GM23338 (cell line): ENCODE data around the gene HNRNPM. TPM values are rescaled to one million over a fixed set of nuclear protein-coding genes. Genes with fewer than 3 reads are reported as not detected.
"Not testable (repeated sequence)": the region's sequence is repeated elsewhere in the genome, so short reads cannot be mapped to it uniquely, and the experiment has no call there.

Source experiments
- ATAC-seq: fragments of 200-7000 bp; cut with Tn5 transposase; 3 replicates; pipeline ENCODE4 v1.9.1; 2020
- DNase-seq: peaks from one replicate; pipeline ENCODE4 v3.0.0-alpha.2; 2015; ENCODE audit warnings: low spot score
- H2AFZ ChIP-seq: fragments of 200-600 bp; sonication (generic); 2 replicates; pipeline ENCODE4 v1.8.0; 2016; ENCODE audit warnings: antibody characterized with exemption, mild to moderate bottlenecking, moderate library complexity
- H3F3A ChIP-seq: fragments of 200-600 bp; sonication (generic); replicated peaks from 2 replicates; pipeline ENCODE4 v1.8.0; 2017; ENCODE audit warnings: antibody characterized with exemption, mixed run types, low read depth
- H3K27ac ChIP-seq: fragments of 200-600 bp; sonication (generic); 2 replicates; pipeline ENCODE4 v1.6.1; 2016; ENCODE audit warnings: low read depth
- H3K27me3 ChIP-seq: fragments of 200-600 bp; sonication (generic); 2 replicates; pipeline ENCODE4 v1.8.0; 2016; ENCODE audit warnings: mild to moderate bottlenecking, mixed run types, moderate library complexity; ENCODE audit not compliant: insufficient read depth
- H3K36me3 ChIP-seq: fragments of 200-600 bp; sonication (generic); 2 replicates; pipeline ENCODE4 v1.8.0; 2016; ENCODE audit warnings: mild to moderate bottlenecking; ENCODE audit not compliant: insufficient read depth
- H3K4me1 ChIP-seq: fragments of 200-600 bp; sonication (generic); 2 replicates; pipeline ENCODE4 v1.8.0; 2016; ENCODE audit warnings: mild to moderate bottlenecking, moderate library complexity; ENCODE audit not compliant: insufficient read depth
- H3K4me2 ChIP-seq: fragments of 200-600 bp; sonication (generic); 2 replicates; pipeline ENCODE4 v1.7.1; 2017; ENCODE audit warnings: mixed run types
- H3K4me3 ChIP-seq: fragments of 200-600 bp; sonication (generic); 2 replicates; pipeline ENCODE4 v1.6.1; 2016; ENCODE audit warnings: mixed run types
- H3K79me2 ChIP-seq: fragments of 200-600 bp; sonication (generic); replicated peaks from 2 replicates; pipeline ENCODE4 v1.8.0; 2017; ENCODE audit warnings: mild to moderate bottlenecking; ENCODE audit not compliant: insufficient read depth
- H3K9me2 ChIP-seq: fragments of 200-600 bp; sonication (generic); 2 replicates; pipeline ENCODE4 v1.8.0; 2017; ENCODE audit not compliant: insufficient read depth
- H4K20me1 ChIP-seq: fragments of 200-600 bp; sonication (generic); replicated peaks from 2 replicates; pipeline ENCODE4 v1.8.0; 2017; ENCODE audit warnings: mild to moderate bottlenecking; ENCODE audit not compliant: insufficient read depth
- H3K27ac Mint-ChIP-seq: 2 replicates; pipeline ENCODE4 v1.8.0; 2020; ENCODE audit warnings: inconsistent platforms, mild to moderate bottlenecking, moderate library complexity, mixed read lengths
- H3K27me3 Mint-ChIP-seq: 3 replicates; pipeline ENCODE4 v1.8.0; 2022; ENCODE audit warnings: low read depth, mild to moderate bottlenecking, moderate library complexity, mixed read lengths, inconsistent platforms; ENCODE audit not compliant: insufficient read depth, poor library complexity
- H3K36me3 Mint-ChIP-seq: 3 replicates; pipeline ENCODE4 v1.8.0; 2021; ENCODE audit warnings: low read depth, mild to moderate bottlenecking, inconsistent platforms, moderate library complexity, mixed read lengths
- H3K4me1 Mint-ChIP-seq: 3 replicates; pipeline ENCODE4 v1.8.0; 2020; ENCODE audit warnings: mild to moderate bottlenecking, inconsistent platforms, mixed read lengths
- H3K4me3 Mint-ChIP-seq: 3 replicates; pipeline ENCODE4 v1.8.0; 2021; ENCODE audit warnings: moderate library complexity, mild to moderate bottlenecking, inconsistent platforms, mixed read lengths
- H3K9me3 Mint-ChIP-seq: 3 replicates; pipeline ENCODE4 v1.8.0; 2020; ENCODE audit warnings: moderate library complexity, mild to moderate bottlenecking, inconsistent platforms, mixed read lengths
- ETS1 ChIP-seq: IDR thresholded peaks from 2 replicates; pipeline ENCODE4 v1.6.1; 2016; ENCODE audit warnings: antibody characterized with exemption
- EZH2 ChIP-seq: fragments of 200-600 bp; sonication (generic); IDR thresholded peaks from one replicate; pipeline ENCODE4 v1.8.0; 2017; ENCODE audit warnings: antibody characterized with exemption, mild to moderate bottlenecking, low read depth; ENCODE audit not compliant: unreplicated experiment
- EZH2phosphoT487 ChIP-seq: fragments of 200-600 bp; sonication (generic); IDR thresholded peaks from one replicate; pipeline ENCODE4 v1.8.1; 2018; ENCODE audit warnings: antibody characterized with exemption; ENCODE audit not compliant: unreplicated experiment
- JUNB ChIP-seq: IDR thresholded peaks from one replicate; pipeline ENCODE4 v1.6.1; 2016; ENCODE audit warnings: antibody characterized with exemption; ENCODE audit not compliant: unreplicated experiment
- NANOG ChIP-seq: IDR thresholded peaks from 2 replicates; pipeline ENCODE4 v1.6.1; 2016; ENCODE audit warnings: antibody characterized with exemption, borderline replicate concordance
- POLR2AphosphoS5 ChIP-seq: IDR thresholded peaks from 2 replicates; pipeline ENCODE4 v1.6.1; 2016; ENCODE audit warnings: antibody characterized with exemption, low read depth
- STAT1 ChIP-seq: IDR thresholded peaks from one replicate; pipeline ENCODE4 v1.6.1; 2016; ENCODE audit warnings: antibody characterized with exemption; ENCODE audit not compliant: unreplicated experiment
- ZNF114 ChIP-seq: fragments of 250-450 bp; sonication (Bioruptor Pico); IDR thresholded peaks from 2 replicates; pipeline ENCODE4 v1.5.0; 2020; ENCODE audit warnings: mild to moderate bottlenecking, moderate library complexity
- ZNF331 ChIP-seq: fragments of 250-450 bp; sonication (Bioruptor Pico); IDR thresholded peaks from 2 replicates; pipeline ENCODE4 v1.5.0; 2020; ENCODE audit warnings: low read depth, mild to moderate bottlenecking, moderate library complexity
- polyA plus RNA-seq: library from polyadenylated mRNA; unstranded; fragments of >200 nt; fragmentation: Nextera tagmentation; extraction: Ambion mirVana; gene quantifications from 2 replicates; pipeline ENCODE4 v1.2.1, GENCODE V29; 2016
- total RNA-seq: library from RNA; depleted of rRNA; stranded (reverse); fragments of >200 nt; shearing (Covaris generic); gene quantifications from 2 replicates; pipeline ENCODE4 v1.2.3, GENCODE V29; 2014
- TF ChIP-seq, protein P1 (sequence below): IDR thresholded peaks from one replicate; pipeline ENCODE4 v1.6.1; 2018; ENCODE audit warnings: antibody characterized with exemption; ENCODE audit not compliant: unreplicated experiment
- TF ChIP-seq, protein P2 (sequence below): fragments of 250-450 bp; sonication (Bioruptor Pico); IDR thresholded peaks from 2 replicates; pipeline ENCODE4 v1.5.0; 2020; ENCODE audit warnings: mild to moderate bottlenecking, moderate library complexity

HNRNPM gene
- total and polyA plus RNA-seq, 2 experiments from 2014 or later = 291 to 389 TPM

DNA sequence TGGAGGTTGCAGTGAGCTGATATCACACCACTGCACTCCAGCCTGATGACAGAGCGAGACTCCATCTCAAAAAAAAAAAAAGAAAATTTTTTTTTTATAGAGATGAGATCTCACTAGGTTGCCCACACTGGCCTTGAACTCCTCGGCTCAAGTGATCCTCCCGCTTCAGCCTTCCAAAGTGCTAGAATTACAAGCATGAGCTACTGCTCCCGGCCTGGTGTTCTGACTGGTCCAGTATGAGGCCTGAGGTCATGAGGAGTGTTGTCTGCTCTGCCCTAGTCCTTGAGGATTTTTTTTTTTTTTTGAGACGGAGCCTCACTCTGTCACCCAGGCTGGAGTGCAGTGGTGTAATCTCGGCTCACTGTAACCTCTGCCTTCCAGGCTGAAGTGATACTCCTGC, 19.4 kb upstream of the HNRNPM start:
- not testable (repeated sequence) for H3K4me3 ChIP-seq, H3K4me3 Mint-ChIP-seq, H3K4me1 Mint-ChIP-seq, H3K36me3 ChIP-seq, H3K4me2 ChIP-seq, H3K4me1 ChIP-seq, H3K27ac Mint-ChIP-seq, H3K9me2 ChIP-seq, H3K79me2 ChIP-seq, H3K27ac ChIP-seq, ATAC-seq, H4K20me1 ChIP-seq, H3K9me3 Mint-ChIP-seq, H3F3A ChIP-seq, H3K27me3 ChIP-seq, H3K36me3 Mint-ChIP-seq, H2AFZ ChIP-seq, DNase-seq
- peaks cover 11% of the 10 kb centered on the region for H3K27me3 Mint-ChIP-seq

DNA sequence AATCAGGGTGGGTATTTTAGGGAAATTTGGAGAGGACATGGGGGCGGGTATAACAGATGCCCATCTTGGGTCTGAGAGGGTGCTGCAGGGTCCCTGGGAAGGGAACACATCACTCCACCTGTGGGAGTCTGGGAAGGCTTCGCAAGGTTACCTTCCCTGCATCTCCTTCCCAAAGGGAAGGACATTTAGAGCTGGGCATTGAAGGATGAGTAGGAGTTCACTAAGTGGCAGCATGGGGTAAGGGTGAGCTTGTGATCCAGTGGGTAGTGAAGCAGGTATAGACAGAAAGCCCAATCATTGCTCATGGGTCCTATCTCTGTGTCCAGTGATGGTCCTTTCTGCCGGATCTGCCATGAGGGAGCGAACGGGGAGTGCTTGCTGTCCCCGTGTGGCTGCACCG, 18.5 kb upstream of the HNRNPM start:
- Histone ChIP-seq H3K9me2 (no peaks in the 10 kb centered on the region), H3K4me2 (no peak overlapping the region), H3K27ac (no peak overlapping the region), H3K4me1 (no peaks in the 10 kb centered on the region), H2AFZ (no peak overlapping the region), H3K4me3 (no peak overlapping the region), H3K27me3 (no peaks in the 10 kb centered on the region), H3K36me3 (no peaks in the 10 kb centered on the region), H3F3A (no peaks in the 10 kb centered on the region), H4K20me1 (no peaks in the 10 kb centered on the region), H3K79me2 (no peaks in the 10 kb centered on the region)
- ATAC-seq (no peak), DNase-seq (no peak)
- H3K27ac Mint-ChIP-seq = no peak overlapping the region
- no peaks in the 10 kb centered on the region for H3K9me3 Mint-ChIP-seq
- TF ChIP-seq ZNF114 = no peak
- TF ChIP-seq ZNF331 (CRISPR knock-in tag) = no peak
- no peak for TF ChIP-seq EZH2phosphoT487
- no peak for TF ChIP-seq STAT1
- TF ChIP-seq, protein P1, sequence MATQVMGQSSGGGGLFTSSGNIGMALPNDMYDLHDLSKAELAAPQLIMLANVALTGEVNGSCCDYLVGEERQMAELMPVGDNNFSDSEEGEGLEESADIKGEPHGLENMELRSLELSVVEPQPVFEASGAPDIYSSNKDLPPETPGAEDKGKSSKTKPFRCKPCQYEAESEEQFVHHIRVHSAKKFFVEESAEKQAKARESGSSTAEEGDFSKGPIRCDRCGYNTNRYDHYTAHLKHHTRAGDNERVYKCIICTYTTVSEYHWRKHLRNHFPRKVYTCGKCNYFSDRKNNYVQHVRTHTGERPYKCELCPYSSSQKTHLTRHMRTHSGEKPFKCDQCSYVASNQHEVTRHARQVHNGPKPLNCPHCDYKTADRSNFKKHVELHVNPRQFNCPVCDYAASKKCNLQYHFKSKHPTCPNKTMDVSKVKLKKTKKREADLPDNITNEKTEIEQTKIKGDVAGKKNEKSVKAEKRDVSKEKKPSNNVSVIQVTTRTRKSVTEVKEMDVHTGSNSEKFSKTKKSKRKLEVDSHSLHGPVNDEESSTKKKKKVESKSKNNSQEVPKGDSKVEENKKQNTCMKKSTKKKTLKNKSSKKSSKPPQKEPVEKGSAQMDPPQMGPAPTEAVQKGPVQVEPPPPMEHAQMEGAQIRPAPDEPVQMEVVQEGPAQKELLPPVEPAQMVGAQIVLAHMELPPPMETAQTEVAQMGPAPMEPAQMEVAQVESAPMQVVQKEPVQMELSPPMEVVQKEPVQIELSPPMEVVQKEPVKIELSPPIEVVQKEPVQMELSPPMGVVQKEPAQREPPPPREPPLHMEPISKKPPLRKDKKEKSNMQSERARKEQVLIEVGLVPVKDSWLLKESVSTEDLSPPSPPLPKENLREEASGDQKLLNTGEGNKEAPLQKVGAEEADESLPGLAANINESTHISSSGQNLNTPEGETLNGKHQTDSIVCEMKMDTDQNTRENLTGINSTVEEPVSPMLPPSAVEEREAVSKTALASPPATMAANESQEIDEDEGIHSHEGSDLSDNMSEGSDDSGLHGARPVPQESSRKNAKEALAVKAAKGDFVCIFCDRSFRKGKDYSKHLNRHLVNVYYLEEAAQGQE = no peak
- TF ChIP-seq, protein P2, sequence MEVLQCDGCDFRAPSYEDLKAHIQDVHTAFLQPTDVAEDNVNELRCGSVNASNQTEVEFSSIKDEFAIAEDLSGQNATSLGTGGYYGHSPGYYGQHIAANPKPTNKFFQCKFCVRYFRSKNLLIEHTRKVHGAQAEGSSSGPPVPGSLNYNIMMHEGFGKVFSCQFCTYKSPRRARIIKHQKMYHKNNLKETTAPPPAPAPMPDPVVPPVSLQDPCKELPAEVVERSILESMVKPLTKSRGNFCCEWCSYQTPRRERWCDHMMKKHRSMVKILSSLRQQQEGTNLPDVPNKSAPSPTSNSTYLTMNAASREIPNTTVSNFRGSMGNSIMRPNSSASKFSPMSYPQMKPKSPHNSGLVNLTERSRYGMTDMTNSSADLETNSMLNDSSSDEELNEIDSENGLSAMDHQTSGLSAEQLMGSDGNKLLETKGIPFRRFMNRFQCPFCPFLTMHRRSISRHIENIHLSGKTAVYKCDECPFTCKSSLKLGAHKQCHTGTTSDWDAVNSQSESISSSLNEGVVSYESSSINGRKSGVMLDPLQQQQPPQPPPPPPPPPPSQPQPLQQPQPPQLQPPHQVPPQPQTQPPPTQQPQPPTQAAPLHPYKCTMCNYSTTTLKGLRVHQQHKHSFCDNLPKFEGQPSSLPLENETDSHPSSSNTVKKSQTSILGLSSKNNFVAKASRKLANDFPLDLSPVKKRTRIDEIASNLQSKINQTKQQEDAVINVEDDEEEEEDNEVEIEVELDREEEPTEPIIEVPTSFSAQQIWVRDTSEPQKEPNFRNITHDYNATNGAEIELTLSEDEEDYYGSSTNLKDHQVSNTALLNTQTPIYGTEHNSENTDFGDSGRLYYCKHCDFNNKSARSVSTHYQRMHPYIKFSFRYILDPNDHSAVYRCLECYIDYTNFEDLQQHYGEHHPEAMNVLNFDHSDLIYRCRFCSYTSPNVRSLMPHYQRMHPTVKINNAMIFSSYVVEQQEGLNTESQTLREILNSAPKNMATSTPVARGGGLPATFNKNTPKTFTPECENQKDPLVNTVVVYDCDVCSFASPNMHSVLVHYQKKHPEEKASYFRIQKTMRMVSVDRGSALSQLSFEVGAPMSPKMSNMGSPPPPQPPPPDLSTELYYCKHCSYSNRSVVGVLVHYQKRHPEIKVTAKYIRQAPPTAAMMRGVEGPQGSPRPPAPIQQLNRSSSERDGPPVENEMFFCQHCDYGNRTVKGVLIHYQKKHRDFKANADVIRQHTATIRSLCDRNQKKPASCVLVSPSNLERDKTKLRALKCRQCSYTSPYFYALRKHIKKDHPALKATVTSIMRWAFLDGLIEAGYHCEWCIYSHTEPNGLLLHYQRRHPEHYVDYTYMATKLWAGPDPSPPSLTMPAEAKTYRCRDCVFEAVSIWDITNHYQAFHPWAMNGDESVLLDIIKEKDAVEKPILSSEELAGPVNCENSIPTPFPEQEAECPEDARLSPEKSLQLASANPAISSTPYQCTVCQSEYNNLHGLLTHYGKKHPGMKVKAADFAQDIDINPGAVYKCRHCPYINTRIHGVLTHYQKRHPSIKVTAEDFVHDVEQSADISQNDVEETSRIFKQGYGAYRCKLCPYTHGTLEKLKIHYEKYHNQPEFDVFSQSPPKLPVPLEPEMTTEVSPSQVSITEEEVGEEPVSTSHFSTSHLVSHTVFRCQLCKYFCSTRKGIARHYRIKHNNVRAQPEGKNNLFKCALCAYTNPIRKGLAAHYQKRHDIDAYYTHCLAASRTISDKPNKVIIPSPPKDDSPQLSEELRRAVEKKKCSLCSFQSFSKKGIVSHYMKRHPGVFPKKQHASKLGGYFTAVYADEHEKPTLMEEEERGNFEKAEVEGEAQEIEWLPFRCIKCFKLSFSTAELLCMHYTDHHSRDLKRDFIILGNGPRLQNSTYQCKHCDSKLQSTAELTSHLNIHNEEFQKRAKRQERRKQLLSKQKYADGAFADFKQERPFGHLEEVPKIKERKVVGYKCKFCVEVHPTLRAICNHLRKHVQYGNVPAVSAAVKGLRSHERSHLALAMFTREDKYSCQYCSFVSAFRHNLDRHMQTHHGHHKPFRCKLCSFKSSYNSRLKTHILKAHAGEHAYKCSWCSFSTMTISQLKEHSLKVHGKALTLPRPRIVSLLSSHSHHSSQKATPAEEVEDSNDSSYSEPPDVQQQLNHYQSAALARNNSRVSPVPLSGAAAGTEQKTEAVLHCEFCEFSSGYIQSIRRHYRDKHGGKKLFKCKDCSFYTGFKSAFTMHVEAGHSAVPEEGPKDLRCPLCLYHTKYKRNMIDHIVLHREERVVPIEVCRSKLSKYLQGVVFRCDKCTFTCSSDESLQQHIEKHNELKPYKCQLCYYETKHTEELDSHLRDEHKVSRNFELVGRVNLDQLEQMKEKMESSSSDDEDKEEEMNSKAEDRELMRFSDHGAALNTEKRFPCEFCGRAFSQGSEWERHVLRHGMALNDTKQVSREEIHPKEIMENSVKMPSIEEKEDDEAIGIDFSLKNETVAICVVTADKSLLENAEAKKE = no peak
- no peak for TF ChIP-seq EZH2
- no peak for TF ChIP-seq ETS1
- no peak for TF ChIP-seq NANOG
- no peak for TF ChIP-seq JUNB
- no peak for TF ChIP-seq POLR2AphosphoS5
- H3K4me1 Mint-ChIP-seq = no peaks in the 10 kb centered on the region
- H3K27me3 Mint-ChIP-seq = peaks cover 11% of the 10 kb centered on the region
- peaks cover 3% of the 10 kb centered on the region for H3K36me3 Mint-ChIP-seq
- H3K4me3 Mint-ChIP-seq = no peak overlapping the region
